CD8-positive, alpha-beta memory T cell (primary cell): ENCODE data around the gene RHOU. TPM values are rescaled to one million over a fixed set of nuclear protein-coding genes. Genes with fewer than 3 reads are reported as not detected.
A peak's percentile ranks its signal among the peaks of the same experiment; 100 is the strongest.

Experiments used
- CTCF ChIA-PET: fragments of 350-600 bp; sonication (Branson Sonifier 250); formaldehyde crosslinking; loops from one replicate; lab custom pipeline; 2021; ENCODE audit warnings: antibody characterized with exemption; lab: Charles Lee
- POLR2A ChIA-PET: fragments of 350-600 bp; sonication (Branson Sonifier 250); formaldehyde crosslinking; loops from one replicate; lab custom pipeline; 2021; ENCODE audit warnings: antibody characterized with exemption; lab: Charles Lee
- DNase-seq, 5 donors: peaks; one replicate each; pipeline versions ENCODE4 v3.0.0 to v3.0.0-alpha.2; 2020 to 2022; ENCODE audit warnings: mixed read lengths in 1 of 5
- H3K27ac ChIP-seq: one replicate; pipeline ENCODE4 v1.7.0; 2013; ENCODE audit warnings: low read depth, mild to moderate bottlenecking, low read length, moderate library complexity
- H3K27me3 ChIP-seq: 2 replicates; pipeline ENCODE4 v1.7.0; 2013; ENCODE audit warnings: low read length, mild to moderate bottlenecking; ENCODE audit not compliant: insufficient read depth, poor library complexity, severe bottlenecking
- H3K36me3 ChIP-seq: 2 replicates; pipeline ENCODE4 v1.7.0; 2013; ENCODE audit warnings: mild to moderate bottlenecking, low read length, moderate library complexity; ENCODE audit not compliant: insufficient read depth
- H3K4me1 ChIP-seq: 2 replicates; pipeline ENCODE4 v1.7.0; 2013; ENCODE audit warnings: mild to moderate bottlenecking, low read length, moderate library complexity; ENCODE audit not compliant: insufficient read depth
- H3K4me3 ChIP-seq: 2 replicates; pipeline ENCODE4 v1.7.0; 2013; ENCODE audit warnings: mild to moderate bottlenecking, low read length
- H3K9me3 ChIP-seq: 2 replicates; pipeline ENCODE4 v1.7.0; 2013; ENCODE audit warnings: mild to moderate bottlenecking, low read length
- H3K27ac Mint-ChIP-seq, 8 donors: one replicate each; pipeline ENCODE4 v1.8.0; 2020 to 2021; ENCODE audit warnings: mixed read lengths in 8 of 8, mild to moderate bottlenecking in 6 of 8, inconsistent platforms in 3 of 8, moderate library complexity in 3 of 8
- H3K27me3 Mint-ChIP-seq, 2 donors: one replicate each; pipeline ENCODE4 v1.8.0; 2020 to 2021; ENCODE audit warnings: mixed read lengths in 2 of 2, mild to moderate bottlenecking in 1 of 2, moderate library complexity in 1 of 2
- H3K36me3 Mint-ChIP-seq, 3 donors: one replicate each; pipeline ENCODE4 v1.8.0; 2020 to 2021; ENCODE audit warnings: mixed read lengths in 3 of 3, inconsistent platforms in 1 of 3, mild to moderate bottlenecking in 1 of 3
- H3K4me1 Mint-ChIP-seq, 3 donors: one replicate each; pipeline ENCODE4 v1.8.0; 2020 to 2021; ENCODE audit warnings: mixed read lengths in 3 of 3, inconsistent platforms in 1 of 3, mild to moderate bottlenecking in 1 of 3
- H3K4me3 Mint-ChIP-seq, 7 donors: one replicate each; pipeline ENCODE4 v1.8.0; 2020 to 2021; ENCODE audit warnings: mixed read lengths in 7 of 7, mild to moderate bottlenecking in 6 of 7, moderate library complexity in 4 of 7, inconsistent platforms in 2 of 7
- H3K9me3 Mint-ChIP-seq, 5 donors: one replicate each; pipeline ENCODE4 v1.8.0; 2020 to 2022; ENCODE audit warnings: mixed read lengths in 5 of 5, mild to moderate bottlenecking in 3 of 5, moderate library complexity in 2 of 5, inconsistent platforms in 1 of 5
- polyA plus RNA-seq: library from polyadenylated mRNA; unstranded; fragments of 300-500 nt; fragmentation: Illumina TruSeq; gene quantifications from one replicate; pipeline ENCODE4 v1.2.3, GENCODE V29; 2021
- total RNA-seq, 2 experiments: library from RNA; stranded (reverse); gene quantifications; one replicate each; pipeline ENCODE4 v1.2.3, GENCODE V29; 2021

The RHOU gene
- total and polyA plus RNA-seq, 3 experiments from 2014 or later: 0.64 to 2.3 (median 0.88) TPM

DNA sequence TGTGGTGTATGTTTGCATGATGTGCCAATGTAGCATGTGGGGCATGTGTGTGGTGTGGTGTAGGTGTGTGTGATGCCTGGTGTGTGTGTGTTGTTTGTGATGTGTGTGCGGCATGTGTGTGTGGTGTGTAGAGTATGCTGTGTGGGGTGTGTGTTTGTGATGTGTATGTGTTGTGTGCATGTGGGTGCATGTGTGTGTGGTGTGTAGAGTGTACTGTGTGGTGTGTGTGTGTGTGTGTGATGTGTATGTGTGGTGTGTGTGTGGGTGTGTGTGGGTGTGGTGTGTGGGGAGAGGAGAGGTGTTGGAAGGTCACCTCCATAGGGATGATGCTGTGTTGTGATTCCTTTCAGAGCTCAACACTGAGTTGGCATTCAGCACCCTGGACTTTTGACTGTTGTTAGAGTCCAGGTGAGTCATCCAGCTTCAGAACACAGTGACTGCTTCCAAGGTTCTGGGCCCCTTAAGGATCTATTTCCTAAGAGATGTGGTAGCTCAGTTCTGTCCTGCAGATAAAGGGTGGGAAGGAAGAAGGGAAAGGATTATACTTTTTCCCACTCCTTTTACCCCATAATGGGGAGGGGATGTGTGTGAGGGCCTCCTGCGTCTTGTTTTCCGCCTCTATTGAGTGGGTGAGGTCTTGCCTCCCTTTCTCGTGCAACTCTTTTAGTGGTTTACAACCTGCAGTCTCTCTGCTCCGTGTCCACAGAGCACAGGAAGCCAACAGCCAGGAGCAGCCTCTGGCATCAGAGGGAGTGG lies 47.6 kb downstream of the RHOU start:
- Histone ChIP-seq H3K27ac (no peak overlapping the region), H3K4me3 (no peak overlapping the region), H3K36me3 (no peaks in the 10 kb centered on the region), H3K9me3 (no peaks in the 10 kb centered on the region), H3K27me3 (no peaks in the 10 kb centered on the region), H3K4me1 (no peaks in the 10 kb centered on the region)
- H3K27ac Mint-ChIP-seq: no peak overlapping the region
- H3K4me3 Mint-ChIP-seq: no peak overlapping the region
- POLR2A ChIA-PET: no interaction called here
- no peaks in the 10 kb centered on the region for H3K9me3 Mint-ChIP-seq
- no peak for DNase-seq
- CTCF ChIA-PET: no interaction called here
- H3K27me3 Mint-ChIP-seq: no peaks in the 10 kb centered on the region
- no peaks in the 10 kb centered on the region for H3K4me1 Mint-ChIP-seq
- no peaks in the 10 kb centered on the region for H3K36me3 Mint-ChIP-seq

DNA sequence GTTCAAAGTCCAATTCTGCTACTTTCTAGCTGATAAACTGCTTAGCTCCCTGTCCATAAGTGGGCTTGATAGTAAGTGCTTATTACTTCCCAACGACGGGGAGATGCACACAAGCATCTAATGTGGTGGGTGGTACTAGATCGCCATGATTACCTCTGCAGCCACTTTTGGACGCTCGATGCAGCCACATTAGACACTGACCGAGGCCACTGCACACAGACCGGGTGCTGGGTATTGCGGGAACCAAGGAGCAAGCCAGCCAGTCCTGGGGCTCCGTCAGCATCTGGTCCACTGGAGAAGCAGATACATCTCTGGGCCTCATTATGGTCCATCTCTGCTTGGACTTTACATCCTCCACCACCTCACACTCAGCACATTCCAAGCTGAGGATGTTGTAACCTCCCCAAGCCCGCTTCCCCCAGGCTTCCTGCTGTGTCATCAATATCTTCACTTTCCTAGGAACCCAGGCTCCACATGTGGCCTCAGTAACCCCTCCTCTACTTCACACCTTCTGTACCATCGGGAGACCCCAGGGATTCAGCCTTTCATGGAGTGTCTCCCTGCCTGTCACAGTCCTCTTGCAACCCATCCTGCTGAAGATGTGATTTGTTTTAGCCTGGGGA lies 48.2 kb downstream of the RHOU start:
- peaks cover 0 to 1% (median 0%) of the 10 kb centered on the region in 3 donors for H3K4me1 Mint-ChIP-seq
- H3K36me3 ChIP-seq: no peaks in the 10 kb centered on the region
- H3K27ac ChIP-seq: no peak overlapping the region
- no peaks in the 10 kb centered on the region for H3K9me3 ChIP-seq
- no peak overlapping the region for H3K4me3 Mint-ChIP-seq
- H3K4me1 ChIP-seq: no peaks in the 10 kb centered on the region
- no peak for DNase-seq
- H3K27me3 ChIP-seq: no peaks in the 10 kb centered on the region
- ChIA-PET POLR2A (no interaction called here), CTCF (no interaction called here)
- peaks cover 0 to 5% (median 0%) of the 10 kb centered on the region in 3 donors for H3K36me3 Mint-ChIP-seq
- no peak overlapping the region for H3K4me3 ChIP-seq
- H3K27ac Mint-ChIP-seq: no peak overlapping the region
- H3K9me3 Mint-ChIP-seq: no peaks in the 10 kb centered on the region
- no peaks in the 10 kb centered on the region for H3K27me3 Mint-ChIP-seq

DNA sequence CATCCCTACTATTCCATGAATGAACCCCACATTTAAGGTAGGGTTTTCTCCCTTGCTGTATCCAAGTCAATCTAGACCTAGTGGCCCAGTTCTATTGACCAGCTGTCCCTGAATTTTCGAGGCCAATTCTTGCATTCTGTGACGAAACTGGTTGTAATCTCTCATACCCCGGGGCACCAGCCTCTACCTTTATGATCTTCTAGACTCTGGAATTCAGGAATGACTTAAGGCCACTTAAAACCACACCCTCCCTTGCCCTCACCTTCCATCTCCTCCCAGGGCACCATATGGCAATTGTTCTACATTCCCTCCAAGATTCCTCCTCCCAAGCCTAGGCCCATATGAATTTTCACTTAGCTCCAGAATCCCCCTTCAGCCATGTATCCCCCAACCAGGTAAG lies 48.9 kb downstream of the RHOU start:
- Mint-ChIP-seq H3K27ac (no peak overlapping the region), H3K27me3 (no peaks in the 10 kb centered on the region), H3K36me3 (peaks cover 0 to 5% (median 0%) of the 10 kb centered on the region in 3 donors), H3K9me3 (no peaks in the 10 kb centered on the region), H3K4me3 (no peak overlapping the region), H3K4me1 (peaks cover 0 to 1% (median 0%) of the 10 kb centered on the region in 3 donors)
- no peaks in the 10 kb centered on the region for H3K4me1 ChIP-seq
- H3K27me3 ChIP-seq: no peaks in the 10 kb centered on the region
- H3K27ac ChIP-seq: no peak overlapping the region
- H3K4me3 ChIP-seq: no peak overlapping the region
- no peaks in the 10 kb centered on the region for H3K36me3 ChIP-seq
- ChIA-PET POLR2A (no interaction called here), CTCF (no interaction called here)
- no peak for DNase-seq
- no peaks in the 10 kb centered on the region for H3K9me3 ChIP-seq

DNA sequence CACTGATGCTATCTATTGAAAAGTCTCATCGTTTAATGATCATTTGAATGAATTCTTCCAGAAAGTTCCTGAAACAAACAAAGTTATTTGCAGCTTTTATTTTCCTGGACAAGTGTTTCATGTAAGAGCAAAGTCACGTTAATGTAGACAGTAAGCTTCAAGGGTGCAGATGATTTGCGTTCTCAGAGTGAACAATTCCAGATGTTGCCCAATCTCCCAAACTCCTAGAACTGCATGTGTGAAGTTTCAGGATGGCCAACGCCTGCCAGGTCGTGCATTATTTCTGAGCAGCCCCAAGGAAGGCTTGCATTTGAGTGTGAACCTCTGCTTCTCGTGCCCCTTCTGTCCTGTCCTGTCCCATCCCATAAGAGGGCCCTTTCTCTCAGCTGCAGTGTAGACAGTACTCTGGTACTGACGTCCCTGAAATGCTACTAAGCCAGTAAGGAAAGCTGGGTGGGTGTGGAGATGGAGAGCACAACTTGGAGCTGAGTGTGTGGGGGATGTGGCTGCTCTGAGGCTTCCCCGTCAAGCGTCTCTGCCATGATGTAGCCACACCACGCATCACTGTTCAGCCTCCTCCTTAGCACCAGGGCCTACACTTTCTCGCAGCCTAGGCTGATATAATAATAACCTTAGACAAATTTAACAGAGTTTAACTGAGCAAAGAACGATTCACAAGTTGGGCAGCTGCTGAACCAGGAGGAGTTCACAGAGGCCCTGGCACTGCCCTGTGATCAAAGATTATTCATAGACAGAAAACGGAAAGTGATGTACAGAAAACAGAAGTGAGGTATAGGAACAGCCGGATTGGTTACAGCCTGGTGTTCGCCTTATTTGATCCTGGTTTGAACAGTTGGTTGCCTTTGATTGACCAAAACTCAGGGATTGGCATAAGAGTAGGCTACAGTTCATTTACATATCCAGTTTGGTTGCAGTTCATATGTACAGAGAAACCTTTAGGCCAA lies 50.4 kb downstream of the RHOU start:
- H3K4me1 ChIP-seq: peaks cover 8% of the 10 kb centered on the region
- H3K4me3 ChIP-seq: no peak overlapping the region
- no peaks in the 10 kb centered on the region for H3K27me3 ChIP-seq
- no peak overlapping the region for H3K27ac ChIP-seq
- Mint-ChIP-seq H3K9me3 (no peaks in the 10 kb centered on the region), H3K27me3 (no peaks in the 10 kb centered on the region), H3K36me3 (peaks cover 0 to 5% (median 0%) of the 10 kb centered on the region in 3 donors), H3K4me1 (peaks cover 10 to 11% (median 10%) of the 10 kb centered on the region in 3 donors), H3K4me3 (no peak overlapping the region), H3K27ac (no peak overlapping the region)
- POLR2A ChIA-PET: interaction anchor here (0.7 kb wide), 1 partner anchor 30 kb away, joined by 3 read pairs; no protein-coding TSS in a partner anchor
- no peaks in the 10 kb centered on the region for H3K9me3 ChIP-seq
- H3K36me3 ChIP-seq: no peaks in the 10 kb centered on the region
- no peak for DNase-seq
- CTCF ChIA-PET: no interaction called here

DNA sequence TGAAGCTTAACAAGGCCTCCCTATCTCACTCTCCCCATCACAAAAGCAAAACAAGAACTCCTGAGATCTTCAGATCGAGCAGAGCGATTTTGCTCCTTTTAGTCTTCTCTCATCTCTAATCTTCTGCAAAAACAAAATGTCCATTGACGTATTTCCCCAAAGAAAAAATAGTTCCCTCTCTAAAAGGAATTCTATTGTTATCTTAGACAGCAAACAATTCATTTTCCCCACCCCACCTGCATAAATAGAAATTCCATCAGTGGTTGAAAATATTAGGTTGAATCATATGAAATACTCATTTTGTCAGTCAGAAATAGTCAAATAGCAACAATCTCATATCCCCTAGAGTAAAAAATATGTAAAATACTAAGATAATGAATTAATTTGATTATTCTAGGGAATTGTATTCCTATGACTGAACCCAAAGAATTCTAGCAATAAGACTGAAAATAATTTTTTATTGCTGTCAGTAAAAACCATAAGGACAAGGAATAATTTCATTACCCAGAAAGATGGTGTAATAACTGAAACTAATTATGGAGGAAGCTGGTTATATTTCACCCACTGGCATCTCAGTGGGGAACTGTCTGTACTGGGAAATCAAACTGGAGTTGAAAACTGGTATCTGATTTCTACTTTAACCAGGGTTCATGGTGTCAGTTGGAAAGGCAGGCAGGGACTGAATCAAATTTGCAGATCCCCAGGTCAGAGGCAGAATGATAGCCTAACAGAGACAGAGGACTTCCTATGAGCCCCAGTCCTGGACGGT lies 51.3 kb downstream of the RHOU start:
- Mint-ChIP-seq H3K9me3 (no peaks in the 10 kb centered on the region), H3K36me3 (peaks cover 0 to 5% (median 0%) of the 10 kb centered on the region in 3 donors), H3K4me1 (peaks cover 16% of the 10 kb centered on the region in 3 donors), H3K4me3 (no peak overlapping the region), H3K27ac (no peak overlapping the region), H3K27me3 (no peaks in the 10 kb centered on the region)
- CTCF ChIA-PET: no interaction called here
- Histone ChIP-seq H3K36me3 (no peaks in the 10 kb centered on the region), H3K27ac (no peak overlapping the region), H3K27me3 (no peaks in the 10 kb centered on the region), H3K4me1 (peaks cover 13% of the 10 kb centered on the region), H3K4me3 (no peak overlapping the region), H3K9me3 (no peaks in the 10 kb centered on the region)
- POLR2A ChIA-PET: no interaction called here
- DNase-seq: no peak

DNA sequence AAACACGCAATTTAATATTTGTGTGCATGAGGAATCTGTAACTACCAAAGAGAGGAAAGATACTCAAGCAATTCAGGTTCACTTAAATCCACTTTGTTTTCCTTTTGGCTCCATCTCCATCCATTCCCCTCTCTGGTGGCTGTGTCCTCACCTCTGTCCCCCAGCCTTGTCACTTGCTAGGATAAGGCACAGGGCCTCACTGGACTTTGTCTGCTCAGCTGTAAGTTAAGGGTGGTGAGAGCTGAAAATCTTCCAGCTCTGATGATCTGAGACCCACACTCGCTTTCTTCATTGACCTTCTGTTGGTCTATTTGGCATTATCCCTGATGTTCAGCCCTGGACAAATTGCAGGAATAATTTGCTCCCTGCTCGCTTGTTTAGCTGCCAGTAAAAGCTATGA lies 56.5 kb downstream of the RHOU start:
- no peaks in the 10 kb centered on the region for H3K27me3 ChIP-seq
- no peak for DNase-seq
- H3K4me1 Mint-ChIP-seq: peaks cover 16 to 23% (median 16%) of the 10 kb centered on the region in 3 donors
- peak overlapping the region in 1 of 7 donors; percentile 64 for H3K4me3 Mint-ChIP-seq
- H3K9me3 Mint-ChIP-seq: peaks cover 0 to under 1% (median 0%) of the 10 kb centered on the region in 5 donors
- no peak overlapping the region for H3K4me3 ChIP-seq
- no peaks in the 10 kb centered on the region for H3K27me3 Mint-ChIP-seq
- H3K36me3 Mint-ChIP-seq: peaks cover 0 to 5% (median 0%) of the 10 kb centered on the region in 3 donors
- no peak overlapping the region for H3K27ac ChIP-seq
- ChIA-PET CTCF (interaction anchor here (1.2 to 1.7 kb wide), 2 partner anchors 56 to 65 kb away, joined by 3 to 7 read pairs; no protein-coding TSS in a partner anchor), POLR2A (interaction anchor here (0.6 kb wide), 1 partner anchor 21 kb away, joined by 3 read pairs; no protein-coding TSS in a partner anchor)
- no peak overlapping the region for H3K27ac Mint-ChIP-seq
- peaks cover 58% of the 10 kb centered on the region for H3K4me1 ChIP-seq
- H3K9me3 ChIP-seq: no peaks in the 10 kb centered on the region
- H3K36me3 ChIP-seq: no peaks in the 10 kb centered on the region

DNA sequence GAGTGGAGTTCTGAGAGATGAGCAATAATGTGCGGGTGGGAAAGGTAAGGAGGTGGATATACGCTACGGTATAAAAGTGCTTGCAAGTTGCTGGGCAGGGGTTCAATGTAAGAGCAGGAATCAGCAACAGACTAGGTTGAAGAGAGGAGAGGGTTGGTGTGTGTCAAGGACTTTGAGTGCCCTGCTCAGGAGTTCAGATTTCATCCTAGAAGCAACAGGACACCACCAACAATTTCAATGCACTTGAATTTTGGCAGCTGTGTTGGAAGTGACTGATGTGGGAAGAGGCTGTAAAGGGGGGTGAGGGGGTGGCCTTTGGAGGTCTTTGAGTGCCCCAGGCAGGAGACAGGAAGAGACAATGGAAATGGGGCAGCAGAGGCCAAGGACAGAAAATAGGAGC lies 57.3 kb downstream of the RHOU start:
- Histone ChIP-seq H3K27ac (no peak overlapping the region), H3K27me3 (no peaks in the 10 kb centered on the region), H3K36me3 (no peaks in the 10 kb centered on the region), H3K4me3 (no peak overlapping the region), H3K4me1 (peaks cover 58% of the 10 kb centered on the region), H3K9me3 (no peaks in the 10 kb centered on the region)
- CTCF ChIA-PET: interaction anchor here (1.1 to 1.2 kb wide), 2 partner anchors 57 to 65 kb away, joined by 3 to 5 read pairs; partner anchors contain the start of gene RHOU
- H3K27me3 Mint-ChIP-seq: no peaks in the 10 kb centered on the region
- H3K36me3 Mint-ChIP-seq: peaks cover 0 to 6% (median 5%) of the 10 kb centered on the region in 3 donors
- H3K4me1 Mint-ChIP-seq: peaks cover 20 to 28% (median 24%) of the 10 kb centered on the region in 3 donors
- POLR2A ChIA-PET: no interaction called here
- no peak for DNase-seq
- H3K9me3 Mint-ChIP-seq: peaks cover 0 to 7% (median 4%) of the 10 kb centered on the region in 5 donors
- H3K27ac Mint-ChIP-seq: no peak overlapping the region
- no peak overlapping the region for H3K4me3 Mint-ChIP-seq
